ENCODE data around the gene PCDHA6.

DNA sequence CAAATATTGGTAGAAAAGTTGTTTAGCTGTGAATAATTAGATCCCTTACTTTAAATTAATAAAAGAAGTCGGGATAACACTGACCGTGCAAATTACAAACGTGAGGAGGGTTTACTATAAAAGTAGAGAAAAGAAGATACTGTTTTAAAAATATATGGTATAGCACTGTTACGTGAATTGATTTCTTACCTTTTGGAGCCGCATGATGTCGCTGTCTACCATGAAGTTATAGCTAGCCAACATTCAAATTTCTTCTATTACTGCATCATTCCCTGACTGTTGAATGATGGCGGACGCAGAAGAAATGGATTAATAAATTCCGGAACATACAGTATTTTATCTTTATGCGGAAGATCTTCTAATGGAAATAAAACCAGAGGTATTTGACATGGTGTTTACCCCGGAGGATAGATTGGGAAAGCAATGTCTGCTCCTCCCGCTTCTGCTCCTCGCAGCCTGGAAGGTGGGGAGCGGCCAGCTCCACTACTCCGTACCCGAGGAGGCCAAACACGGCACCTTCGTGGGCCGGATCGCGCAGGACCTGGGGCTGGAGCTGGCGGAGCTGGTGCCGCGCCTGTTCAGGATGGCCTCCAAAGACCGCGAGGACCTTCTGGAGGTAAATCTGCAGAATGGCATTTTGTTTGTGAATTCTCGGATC, at the start of gene PCDHA6:
- TF ChIP-seq, protein P1, sequence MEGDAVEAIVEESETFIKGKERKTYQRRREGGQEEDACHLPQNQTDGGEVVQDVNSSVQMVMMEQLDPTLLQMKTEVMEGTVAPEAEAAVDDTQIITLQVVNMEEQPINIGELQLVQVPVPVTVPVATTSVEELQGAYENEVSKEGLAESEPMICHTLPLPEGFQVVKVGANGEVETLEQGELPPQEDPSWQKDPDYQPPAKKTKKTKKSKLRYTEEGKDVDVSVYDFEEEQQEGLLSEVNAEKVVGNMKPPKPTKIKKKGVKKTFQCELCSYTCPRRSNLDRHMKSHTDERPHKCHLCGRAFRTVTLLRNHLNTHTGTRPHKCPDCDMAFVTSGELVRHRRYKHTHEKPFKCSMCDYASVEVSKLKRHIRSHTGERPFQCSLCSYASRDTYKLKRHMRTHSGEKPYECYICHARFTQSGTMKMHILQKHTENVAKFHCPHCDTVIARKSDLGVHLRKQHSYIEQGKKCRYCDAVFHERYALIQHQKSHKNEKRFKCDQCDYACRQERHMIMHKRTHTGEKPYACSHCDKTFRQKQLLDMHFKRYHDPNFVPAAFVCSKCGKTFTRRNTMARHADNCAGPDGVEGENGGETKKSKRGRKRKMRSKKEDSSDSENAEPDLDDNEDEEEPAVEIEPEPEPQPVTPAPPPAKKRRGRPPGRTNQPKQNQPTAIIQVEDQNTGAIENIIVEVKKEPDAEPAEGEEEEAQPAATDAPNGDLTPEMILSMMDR (IDR thresholded peaks at IDR 0.05) = no peak
- TF ChIP-seq, protein P2, sequence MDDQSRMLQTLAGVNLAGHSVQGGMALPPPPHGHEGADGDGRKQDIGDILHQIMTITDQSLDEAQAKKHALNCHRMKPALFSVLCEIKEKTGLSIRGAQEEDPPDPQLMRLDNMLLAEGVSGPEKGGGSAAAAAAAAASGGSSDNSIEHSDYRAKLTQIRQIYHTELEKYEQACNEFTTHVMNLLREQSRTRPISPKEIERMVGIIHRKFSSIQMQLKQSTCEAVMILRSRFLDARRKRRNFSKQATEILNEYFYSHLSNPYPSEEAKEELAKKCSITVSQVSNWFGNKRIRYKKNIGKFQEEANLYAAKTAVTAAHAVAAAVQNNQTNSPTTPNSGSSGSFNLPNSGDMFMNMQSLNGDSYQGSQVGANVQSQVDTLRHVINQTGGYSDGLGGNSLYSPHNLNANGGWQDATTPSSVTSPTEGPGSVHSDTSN (IDR thresholded peaks at IDR 0.05) = no peak
- TF ChIP-seq, protein P3, sequence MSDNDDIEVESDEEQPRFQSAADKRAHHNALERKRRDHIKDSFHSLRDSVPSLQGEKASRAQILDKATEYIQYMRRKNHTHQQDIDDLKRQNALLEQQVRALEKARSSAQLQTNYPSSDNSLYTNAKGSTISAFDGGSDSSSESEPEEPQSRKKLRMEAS (IDR thresholded peaks at IDR 0.05; ENCODE audit: low read depth) = no peak
- TF ChIP-seq RFX5 (IDR thresholded peaks at IDR 0.05; ENCODE audit: low read length) (no peak), EZH2phosphoT487 (IDR thresholded peaks at IDR 0.05; ENCODE audit: borderline replicate concordance, low read depth) (no peak), ELF1 (IDR thresholded peaks at IDR 0.05) (no peak), POLR2AphosphoS5 (IDR thresholded peaks at IDR 0.05; ENCODE audit: low read depth, low read length) (no peak), RAD21 (IDR thresholded peaks at IDR 0.05; ENCODE audit: low read length) (no peak), TAF1 (IDR thresholded peaks at IDR 0.05; ENCODE audit: borderline replicate concordance, low read depth, low read length) (no peak), YY1 (IDR thresholded peaks at IDR 0.05; ENCODE audit: low read depth) (no peak), MXI1 (IDR thresholded peaks at IDR 0.05; ENCODE audit: low read depth, low read length) (no peak)
- TF ChIP-seq, protein P4, sequence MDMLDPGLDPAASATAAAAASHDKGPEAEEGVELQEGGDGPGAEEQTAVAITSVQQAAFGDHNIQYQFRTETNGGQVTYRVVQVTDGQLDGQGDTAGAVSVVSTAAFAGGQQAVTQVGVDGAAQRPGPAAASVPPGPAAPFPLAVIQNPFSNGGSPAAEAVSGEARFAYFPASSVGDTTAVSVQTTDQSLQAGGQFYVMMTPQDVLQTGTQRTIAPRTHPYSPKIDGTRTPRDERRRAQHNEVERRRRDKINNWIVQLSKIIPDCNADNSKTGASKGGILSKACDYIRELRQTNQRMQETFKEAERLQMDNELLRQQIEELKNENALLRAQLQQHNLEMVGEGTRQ (IDR thresholded peaks at IDR 0.05; ENCODE audit: borderline replicate concordance, low read depth, low read length) = no peak
- TF ChIP-seq, protein P5, sequence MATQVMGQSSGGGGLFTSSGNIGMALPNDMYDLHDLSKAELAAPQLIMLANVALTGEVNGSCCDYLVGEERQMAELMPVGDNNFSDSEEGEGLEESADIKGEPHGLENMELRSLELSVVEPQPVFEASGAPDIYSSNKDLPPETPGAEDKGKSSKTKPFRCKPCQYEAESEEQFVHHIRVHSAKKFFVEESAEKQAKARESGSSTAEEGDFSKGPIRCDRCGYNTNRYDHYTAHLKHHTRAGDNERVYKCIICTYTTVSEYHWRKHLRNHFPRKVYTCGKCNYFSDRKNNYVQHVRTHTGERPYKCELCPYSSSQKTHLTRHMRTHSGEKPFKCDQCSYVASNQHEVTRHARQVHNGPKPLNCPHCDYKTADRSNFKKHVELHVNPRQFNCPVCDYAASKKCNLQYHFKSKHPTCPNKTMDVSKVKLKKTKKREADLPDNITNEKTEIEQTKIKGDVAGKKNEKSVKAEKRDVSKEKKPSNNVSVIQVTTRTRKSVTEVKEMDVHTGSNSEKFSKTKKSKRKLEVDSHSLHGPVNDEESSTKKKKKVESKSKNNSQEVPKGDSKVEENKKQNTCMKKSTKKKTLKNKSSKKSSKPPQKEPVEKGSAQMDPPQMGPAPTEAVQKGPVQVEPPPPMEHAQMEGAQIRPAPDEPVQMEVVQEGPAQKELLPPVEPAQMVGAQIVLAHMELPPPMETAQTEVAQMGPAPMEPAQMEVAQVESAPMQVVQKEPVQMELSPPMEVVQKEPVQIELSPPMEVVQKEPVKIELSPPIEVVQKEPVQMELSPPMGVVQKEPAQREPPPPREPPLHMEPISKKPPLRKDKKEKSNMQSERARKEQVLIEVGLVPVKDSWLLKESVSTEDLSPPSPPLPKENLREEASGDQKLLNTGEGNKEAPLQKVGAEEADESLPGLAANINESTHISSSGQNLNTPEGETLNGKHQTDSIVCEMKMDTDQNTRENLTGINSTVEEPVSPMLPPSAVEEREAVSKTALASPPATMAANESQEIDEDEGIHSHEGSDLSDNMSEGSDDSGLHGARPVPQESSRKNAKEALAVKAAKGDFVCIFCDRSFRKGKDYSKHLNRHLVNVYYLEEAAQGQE (IDR thresholded peaks at IDR 0.05; ENCODE audit: low read depth, low read length) = no peak
